Heart left ventricle (tissue), 16 donors: ENCODE data around the gene ABCB10. TPM values are rescaled to one million over a fixed set of nuclear protein-coding genes. Genes with fewer than 3 reads are reported as not detected.
A peak's percentile ranks its signal among the peaks of the same experiment; 100 is the strongest.

Experiments
- ATAC-seq, 4 donors: fragments of 200-7000 bp; cut with Tn5 transposase; one replicate each; pipeline ENCODE4 v1.9.1; 2020 to 2022; ENCODE audit warnings: moderate library complexity in 4 of 4, mild to moderate bottlenecking in 3 of 4, moderate number of reproducible peaks in 1 of 4
- DNase-seq, 5 donors: peaks; one replicate each; pipeline ENCODE4 v3.0.0-alpha.2; 2020
- H3K27ac ChIP-seq, 12 donors: fragments of 200-600 bp; sonication (generic) in 4 of 12; one replicate each; pipeline versions ENCODE4 v1.5.0 to v1.8.0; 2016 to 2022; ENCODE audit warnings: mild to moderate bottlenecking in 2 of 12
- H3K27me3 ChIP-seq, 9 donors: fragments of 200-600 bp; sonication (generic) in 2 of 9; one replicate each; pipeline versions ENCODE4 v1.5.1 to v1.8.0; 2016 to 2022; ENCODE audit warnings: mild to moderate bottlenecking in 3 of 9
- H3K36me3 ChIP-seq, 9 donors: fragments of 200-600 bp; sonication (generic) in 2 of 9; one replicate each; pipeline versions ENCODE4 v1.5.0 to v1.8.0; 2018 to 2022; ENCODE audit warnings: mild to moderate bottlenecking in 2 of 9
- H3K4me1 ChIP-seq, 12 donors: fragments of 200-600 bp; sonication (generic) in 4 of 12; one replicate each; pipeline versions ENCODE4 v1.5.0 to v1.8.0; 2016 to 2022; ENCODE audit warnings: mild to moderate bottlenecking in 3 of 12
- H3K4me3 ChIP-seq, 12 donors: fragments of 200-600 bp; sonication (generic) in 4 of 12; one replicate each; pipeline versions ENCODE4 v1.5.0 to v1.8.0; 2017 to 2022; ENCODE audit warnings: mild to moderate bottlenecking in 9 of 12, moderate library complexity in 4 of 12
- H3K9me3 ChIP-seq, 12 donors: fragments of 200-600 bp; sonication (generic) in 4 of 12; one replicate each; pipeline versions ENCODE4 v1.5.0 to v1.8.0; 2016 to 2022; ENCODE audit warnings: mild to moderate bottlenecking in 1 of 12
- POLR2A ChIP-seq, 2 donors: fragments of 450-650 bp; IDR thresholded peaks; one replicate each; pipeline ENCODE4 v1.6.1; 2017; ENCODE audit warnings: antibody characterized with exemption in 2 of 2, mild to moderate bottlenecking in 2 of 2, moderate library complexity in 2 of 2
- WGBS, 4 donors: extraction: QIAGEN DNeasy Blood & Tissue Kit in 2 of 4; methylation state at CpG; one replicate each; pipeline versions ENCODE4 v1.1.5 to v1.1.7; 2013 to 2018; 5-methylcytosine and 5-hydroxymethylcytosine counted together
- intact Hi-C, 10 donors: fragments of 100-400 bp; cut with DNase I; formaldehyde crosslinking; loops; one replicate each; pipeline versions ENCODE4 v1.11.1 to v1.14.2; 2022
- polyA plus RNA-seq, 2 donors: library from polyadenylated mRNA; stranded (reverse); fragments of 200-250 nt; gene quantifications; one replicate each; pipeline ENCODE4 v1.2.3, GENCODE V29; 2013
- total RNA-seq, 9 donors: library from RNA; depleted of rRNA in 2 of 9; stranded (reverse); fragments of >200 nt in 2 of 9; fragmentation: NEBNext Ultra II Directional in 3 of 9; extraction: Animal tissue kit (Norgen Biotek cat#: 25700) in 3 of 9; gene quantifications; one replicate each; pipeline versions ENCODE4 v1.1.0 to v1.2.4, GENCODE V29; 2016 to 2023
- TF ChIP-seq, protein P1 (sequence below), 12 donors: fragments of 200-600 bp; sonication (generic) in 4 of 12; IDR thresholded peaks; one replicate each; pipeline versions ENCODE4 v1.5.0 to v1.8.0; 2018 to 2022; ENCODE audit warnings: antibody characterized with exemption in 12 of 12, mild to moderate bottlenecking in 5 of 12
- donor health status: ischemic (EF 13 %, LVEDD 7.1; RV severe dilation, severe dysfunction).
- donor health status: healthy with polysubstance abuse.
- donor health status: DM: no; HTN: yes; CAD: no.
- donor health status: DM: no; HTN: no; CAD: no.
- donor health status: ischemic (EF 25% LVEDD 6.9; RV normal size, moderate dysfunction).
- donor health status: ischemic (EF 25% LVEDD 5.7; RV mildly dilated, moderate dysfunction).
- donor health status: healthy.
- donor health status: DM: yes; HTN: yes; CAD: no.
- donor health status: ischemic (EF 35%, LVEDD 5.7; RV mildly dilated, moderate dysfunction).
- donor health status: nonischemic (EF 11% LVEDD 7.7; RV severe dilation, severe dysfunction).
- donor health status: DM: yes; HTN: yes; CAD: no.
- donor health status: PGD.
- donor health status: ischemic (EF 29% LVEDD 5.4; RV normal size, mild dysfunction).
- donor health status: nonischemic (EF 23%, LVEDD 6.1; RV moderate dilation, normal function).

The ABCB10 gene
- total and polyA plus RNA-seq, 11 donors, result 4.5 to 13.3 (median 10.7) TPM

DNA sequence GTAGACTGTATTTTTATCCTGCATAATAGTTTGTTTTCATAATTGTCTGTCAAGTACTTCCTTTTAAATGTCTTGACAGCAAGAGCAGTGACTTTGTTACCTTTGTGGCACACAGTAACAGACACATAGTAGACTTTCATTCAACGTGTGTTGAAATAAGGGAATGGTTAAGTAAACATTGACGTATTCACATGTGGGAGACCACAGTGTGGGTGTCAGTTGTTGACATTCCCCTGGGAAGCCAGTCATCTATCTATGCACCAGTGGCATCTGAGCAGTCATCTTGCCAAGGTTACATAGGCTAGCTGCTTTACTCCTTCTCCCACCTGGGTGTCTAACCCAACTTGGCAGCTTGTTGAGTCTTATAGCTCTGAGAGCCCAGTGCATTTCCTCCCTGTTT is 48.9 kb downstream of the ABCB10 start:
- no peaks in the 10 kb centered on the region for H3K9me3 ChIP-seq
- no peaks in the 10 kb centered on the region for H3K27me3 ChIP-seq
- H3K4me3 ChIP-seq, result no peak overlapping the region
- WGBS, 4 donors, result 85 to 90% (median 88%) methylated on average over 2 of the region's 2 CpGs
- ATAC-seq (no peak), DNase-seq (no peak)
- TF ChIP-seq, protein P1, sequence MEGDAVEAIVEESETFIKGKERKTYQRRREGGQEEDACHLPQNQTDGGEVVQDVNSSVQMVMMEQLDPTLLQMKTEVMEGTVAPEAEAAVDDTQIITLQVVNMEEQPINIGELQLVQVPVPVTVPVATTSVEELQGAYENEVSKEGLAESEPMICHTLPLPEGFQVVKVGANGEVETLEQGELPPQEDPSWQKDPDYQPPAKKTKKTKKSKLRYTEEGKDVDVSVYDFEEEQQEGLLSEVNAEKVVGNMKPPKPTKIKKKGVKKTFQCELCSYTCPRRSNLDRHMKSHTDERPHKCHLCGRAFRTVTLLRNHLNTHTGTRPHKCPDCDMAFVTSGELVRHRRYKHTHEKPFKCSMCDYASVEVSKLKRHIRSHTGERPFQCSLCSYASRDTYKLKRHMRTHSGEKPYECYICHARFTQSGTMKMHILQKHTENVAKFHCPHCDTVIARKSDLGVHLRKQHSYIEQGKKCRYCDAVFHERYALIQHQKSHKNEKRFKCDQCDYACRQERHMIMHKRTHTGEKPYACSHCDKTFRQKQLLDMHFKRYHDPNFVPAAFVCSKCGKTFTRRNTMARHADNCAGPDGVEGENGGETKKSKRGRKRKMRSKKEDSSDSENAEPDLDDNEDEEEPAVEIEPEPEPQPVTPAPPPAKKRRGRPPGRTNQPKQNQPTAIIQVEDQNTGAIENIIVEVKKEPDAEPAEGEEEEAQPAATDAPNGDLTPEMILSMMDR (IDR thresholded peaks at IDR 0.05), result no peak
- TF ChIP-seq POLR2A (IDR thresholded peaks at IDR 0.05), result no peak
- H3K27ac ChIP-seq, result no peak overlapping the region
- peaks cover 0 to 23% (median 16%) of the 10 kb centered on the region in 12 donors for H3K4me1 ChIP-seq
- intact Hi-C loops, result loop anchor here in 2 of 10 donors (2.0 to 5.0 kb wide), 4 partner anchors 49 to 239 kb away; partner anchors contain the start of genes RAB4A (in 2 of the 2) and ABCB10 (in 1 of the 2)
- peaks cover 0 to 14% (median 8%) of the 10 kb centered on the region in 9 donors for H3K36me3 ChIP-seq

DNA sequence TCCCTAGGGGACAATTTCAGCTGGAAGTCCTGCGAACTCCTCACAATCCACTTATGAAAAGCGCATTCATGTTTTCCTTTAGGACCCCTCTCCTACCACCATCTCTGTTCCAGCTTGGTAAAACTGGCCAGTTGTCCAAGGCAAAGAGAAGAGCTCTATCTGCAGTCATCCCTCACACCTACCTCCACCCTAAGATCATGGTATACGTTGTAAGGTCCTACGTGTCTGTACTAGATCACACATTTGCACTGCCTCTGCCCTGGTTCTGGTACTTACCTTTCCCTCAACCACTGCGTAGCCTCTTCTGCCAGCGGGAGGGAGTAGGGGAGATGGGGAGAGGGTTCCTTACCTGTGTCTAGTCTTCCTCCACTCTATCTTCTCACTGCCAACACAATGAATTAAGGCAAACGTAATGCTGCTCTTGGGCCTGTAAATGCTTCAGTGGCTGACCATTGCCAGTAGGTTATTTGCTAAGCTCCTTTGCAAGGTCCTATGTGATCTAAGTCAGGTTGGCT is 49.6 kb downstream of the ABCB10 start:
- WGBS, 4 donors, result 81 to 84% (median 83%) methylated on average over 7 of the region's 7 CpGs
- Histone ChIP-seq H3K27ac (peak overlapping the region; percentile 82 to 98 (median 94)), H3K4me1 (peaks cover 0 to 23% (median 16%) of the 10 kb centered on the region in 12 donors), H3K27me3 (no peaks in the 10 kb centered on the region), H3K9me3 (no peaks in the 10 kb centered on the region), H3K36me3 (peaks cover 0 to 20% (median 13%) of the 10 kb centered on the region in 9 donors), H3K4me3 (peak overlapping the region in 11 of 12 donors; percentile 64 to 99 (median 90))
- DNase-seq (no peak), ATAC-seq (peak in 1 of 4 donors; percentile 6)
- TF ChIP-seq, protein P1 (IDR thresholded peaks at IDR 0.05), result no peak
- intact Hi-C loops, result loop anchor here in 2 of 10 donors (2.0 to 5.0 kb wide), 4 partner anchors 50 to 238 kb away; partner anchors contain the start of genes RAB4A (in 2 of the 2) and ABCB10 (in 1 of the 2)

DNA sequence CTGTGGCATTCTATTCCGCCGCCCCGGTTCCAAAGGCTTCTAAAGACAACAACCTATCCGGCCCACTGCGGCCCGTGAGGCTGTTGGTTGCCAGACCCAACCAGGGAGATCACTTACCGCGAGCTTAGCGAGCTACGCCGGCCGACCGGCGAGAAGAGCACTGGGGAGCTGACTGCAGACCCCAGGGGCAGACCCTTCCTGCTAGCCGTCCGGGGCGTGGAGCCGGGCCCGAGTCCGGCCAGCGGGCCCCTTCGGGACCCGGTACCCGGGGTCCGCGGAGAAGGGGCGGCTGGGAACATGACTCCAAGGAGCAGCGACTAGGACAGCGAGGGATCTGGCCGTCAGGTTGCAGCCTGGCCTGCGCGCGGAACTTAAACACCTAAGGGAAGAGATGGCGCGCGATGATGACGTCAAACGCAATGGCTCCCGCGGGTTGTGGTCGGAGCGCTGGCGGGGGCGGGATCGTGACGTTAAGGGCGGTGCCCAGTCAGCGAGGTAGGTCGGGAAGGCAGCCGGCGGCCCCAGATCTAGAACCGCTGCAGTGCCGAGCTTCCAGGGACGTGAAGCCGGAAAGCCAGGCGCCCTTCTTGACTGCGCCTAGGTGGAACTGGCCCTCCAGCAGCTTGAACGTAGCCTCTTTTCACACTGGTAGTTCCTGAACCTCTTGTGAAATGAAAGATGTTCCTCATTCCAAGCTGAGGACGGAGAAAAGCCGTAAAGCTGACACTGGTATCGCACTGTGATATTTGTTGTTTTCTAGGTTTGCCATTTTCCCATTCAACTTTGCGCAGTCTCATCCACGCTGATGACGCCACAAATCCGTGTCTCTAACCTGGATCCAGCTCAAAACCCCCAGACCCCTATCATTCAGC is 50.3 kb downstream of the ABCB10 start, which contains the start of gene NUP133:
NUP133 (minus strand) TSS at position 391 of the 872 bp plus-strand sequence; CDS start at position 299, 92 bp downstream.
- H3K4me3 ChIP-seq, result peak within 1 kb of the TSS; percentile 64 to 99 (median 91)
- DNase-seq (peak; percentile 99 to 100 (median 99)), ATAC-seq (peak; percentile 97 to 100 (median 98))
- no peaks in the 10 kb centered on the region for H3K9me3 ChIP-seq
- WGBS, 4 donors, result 1 to 2% (median 2%) methylated on average over 42 to 65 of the region's 65 CpGs
- TF ChIP-seq, protein P1 (IDR thresholded peaks at IDR 0.05), result peak in 1 of 12 donors; percentile 8
- TF ChIP-seq POLR2A (IDR thresholded peaks at IDR 0.05), result peak; percentile 44 to 91
- H3K4me1 ChIP-seq, result peaks cover 0 to 23% (median 16%) of the 10 kb centered on the region in 12 donors
- peaks cover 0 to 27% (median 13%) of the 10 kb centered on the region in 9 donors for H3K36me3 ChIP-seq
- intact Hi-C loops, result loop anchor here in 2 of 10 donors (2.0 to 5.0 kb wide), 4 partner anchors 51 to 237 kb away; partner anchors contain the start of genes RAB4A (in 2 of the 2) and ABCB10 (in 1 of the 2)
- H3K27me3 ChIP-seq, result no peaks in the 10 kb centered on the region
- peak within 1 kb of the TSS; percentile 82 to 98 (median 94) for H3K27ac ChIP-seq
